HEK293 (cell line): ENCODE measurements around the gene CCDC71L.

ENCODE experiments used
- HOXD13 ChIP-seq: sonication (generic); formaldehyde crosslinking; IDR thresholded peaks from 2 replicates; pipeline ENCODE4 v1.8.0; 2022; ENCODE audit warnings: missing genetic modification reagents, borderline replicate concordance
- ZNF529 ChIP-seq: fragments of 450-650 bp; formaldehyde crosslinking; IDR thresholded peaks from 2 replicates; pipeline ENCODE4 v1.5.1; 2017; ENCODE audit warnings: missing genetic modification characterization, missing biosample characterization; ENCODE audit not compliant: insufficient replicate concordance
- TF ChIP-seq, protein P1 (sequence below): fragments of 450-650 bp; formaldehyde crosslinking; IDR thresholded peaks from 2 replicates; pipeline ENCODE4 v1.5.1; 2017; ENCODE audit warnings: missing biosample characterization, missing genetic modification characterization

DNA sequence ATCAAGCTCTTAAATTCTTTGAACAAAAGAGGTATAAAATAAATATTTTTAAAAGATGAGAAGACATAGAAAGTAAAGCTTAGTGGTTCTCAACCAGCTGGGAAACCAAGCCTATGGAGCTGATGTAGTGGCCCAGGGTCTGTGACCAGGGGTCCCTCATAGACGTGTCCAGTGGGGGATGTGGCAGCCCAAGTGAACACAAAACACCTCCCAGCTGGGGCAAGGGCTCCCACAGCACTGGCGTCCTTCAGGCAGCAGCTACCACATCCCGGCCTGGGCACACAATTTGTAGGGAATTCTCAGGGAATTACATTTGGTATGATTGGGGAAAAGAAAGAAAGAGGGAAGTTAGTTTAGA, 17.8 kb upstream of the CCDC71L start:
- TF ChIP-seq, protein P1, sequence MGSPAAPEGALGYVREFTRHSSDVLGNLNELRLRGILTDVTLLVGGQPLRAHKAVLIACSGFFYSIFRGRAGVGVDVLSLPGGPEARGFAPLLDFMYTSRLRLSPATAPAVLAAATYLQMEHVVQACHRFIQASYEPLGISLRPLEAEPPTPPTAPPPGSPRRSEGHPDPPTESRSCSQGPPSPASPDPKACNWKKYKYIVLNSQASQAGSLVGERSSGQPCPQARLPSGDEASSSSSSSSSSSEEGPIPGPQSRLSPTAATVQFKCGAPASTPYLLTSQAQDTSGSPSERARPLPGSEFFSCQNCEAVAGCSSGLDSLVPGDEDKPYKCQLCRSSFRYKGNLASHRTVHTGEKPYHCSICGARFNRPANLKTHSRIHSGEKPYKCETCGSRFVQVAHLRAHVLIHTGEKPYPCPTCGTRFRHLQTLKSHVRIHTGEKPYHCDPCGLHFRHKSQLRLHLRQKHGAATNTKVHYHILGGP (tag by site-specific recombination): no peak
- TF ChIP-seq HOXD13 (CRISPR knock-in tag) (no peak), ZNF529 (tag by site-specific recombination) (no peak)
